K562 (cell line): ENCODE measurements around the gene TMEM63C. TPM values are rescaled to one million over a fixed set of nuclear protein-coding genes. Genes with fewer than 3 reads are reported as not detected.
A peak's percentile ranks its signal among the peaks of the same experiment; 100 is the strongest.

ENCODE experiments used
- ATAC-seq: fragments of 200-7000 bp; cut with Tn5 transposase; 3 replicates; pipeline ENCODE4 v1.9.1; 2020; ENCODE audit warnings: moderate library complexity
- BruUV-seq: library from RNA; stranded (reverse); fragments of 400-500 nt; replicated peaks from 2 replicates; lab custom pipeline; 2021; lab: Mats Ljungman, UMichigan
- CTCF ChIA-PET: fragments of 300-600 bp; formaldehyde crosslinking; extraction: SDS; loops from one replicate; lab custom pipeline; 2021; ENCODE audit warnings: low intra/inter-chr PET ratio; lab: Yijun Ruan, JAX
- POLR2A ChIA-PET: fragments of 300-600, 350-650 bp; sonication (Branson Sonifier 250); formaldehyde crosslinking; extraction: SDS; loops from one replicate; lab custom pipeline; 2021; ENCODE audit warnings: antibody characterized with exemption, inconsistent platforms; lab: Yijun Ruan, JAX
- DNase-seq, 4 experiments: peaks; one replicate each; pipeline versions ENCODE4 v3.0.0 to v3.0.0-alpha.2; 2011 to 2018; ENCODE audit warnings: low spot score in 3 of 4, mixed read lengths in 3 of 4; ENCODE audit errors: extremely low read depth in 1 of 4
- FAIRE-seq: peaks from 2 replicates; lab custom pipeline; 2011; peaks lifted over from hg19 to GRCh38; lab: Jason Lieb, UNC
- H2AFZ ChIP-seq: 2 replicates; pipeline ENCODE4 v1.6.0; 2011; ENCODE audit warnings: low read depth, low read length, control low read depth, inconsistent platforms
- H3K27ac ChIP-seq: fragments of 200-600 bp; 3 replicates; pipeline ENCODE4 v1.8.0; 2011; ENCODE audit warnings: low read depth, mild to moderate bottlenecking, control low read depth, inconsistent platforms, low read length, moderate library complexity, mixed read lengths; ENCODE audit errors: extremely low read depth
- H3K27me3 ChIP-seq, 2 experiments: fragments of 300-600 bp in 1 of 2; 2 replicates in 1 of 2; 3 replicates in 1 of 2; pipeline versions ENCODE4 v1.6.0 to v1.8.0; 2011; ENCODE audit warnings: inconsistent platforms in 2 of 2, low read length in 2 of 2, mild to moderate bottlenecking in 1 of 2, mixed read lengths in 1 of 2, moderate library complexity in 1 of 2; ENCODE audit not compliant: control insufficient read depth in 2 of 2, insufficient read depth in 2 of 2
- H3K36me3 ChIP-seq: fragments of 300-600 bp; 3 replicates; pipeline ENCODE4 v1.8.0; 2011; ENCODE audit warnings: mild to moderate bottlenecking, low read length, inconsistent platforms; ENCODE audit not compliant: control insufficient read depth, insufficient read depth
- H3K4me1 ChIP-seq, 2 experiments: fragments of 200-600 bp in 1 of 2; replicated peaks in 1 of 2; 2 replicates in 1 of 2; 3 replicates in 1 of 2; pipeline versions ENCODE4 v1.5.1 to v1.8.0; 2011; ENCODE audit warnings: inconsistent platforms in 2 of 2, low read length in 2 of 2, mild to moderate bottlenecking in 1 of 2, mixed read lengths in 1 of 2, moderate library complexity in 1 of 2; ENCODE audit not compliant: control insufficient read depth in 2 of 2, insufficient read depth in 2 of 2
- H3K4me2 ChIP-seq: 2 replicates; pipeline ENCODE4 v1.6.1; 2011; ENCODE audit warnings: low read length, control low read depth, inconsistent platforms, mixed read lengths; ENCODE audit not compliant: insufficient read depth
- H3K4me3 ChIP-seq: fragments of 200-600 bp; sonication (generic), shearing (Covaris generic); 2 replicates; pipeline ENCODE4 v1.5.1; 2016; ENCODE audit warnings: control low read depth, inconsistent platforms
- H3K79me2 ChIP-seq: fragments of 200-600 bp; 3 replicates; pipeline ENCODE4 v1.8.0; 2011; ENCODE audit warnings: low read length, inconsistent platforms; ENCODE audit not compliant: control insufficient read depth, insufficient read depth
- H3K9ac ChIP-seq, 2 experiments: 2 replicates each; pipeline versions ENCODE4 v1.6.0 to v1.6.1; 2011; ENCODE audit warnings: low read depth in 2 of 2, low read length in 2 of 2, control low read depth in 1 of 2, inconsistent platforms in 1 of 2, mild to moderate bottlenecking in 1 of 2, mixed read lengths in 1 of 2; ENCODE audit not compliant: insufficient read depth in 1 of 2
- H3K9me1 ChIP-seq: one replicate; pipeline ENCODE4 v1.6.0; 2011; ENCODE audit warnings: inconsistent platforms, mild to moderate bottlenecking, low read length, moderate library complexity; ENCODE audit not compliant: control insufficient read depth, insufficient read depth
- H3K9me3 ChIP-seq: replicated peaks from 2 replicates; pipeline ENCODE4 v1.5.1; 2011; ENCODE audit warnings: low read depth, low read length, inconsistent platforms; ENCODE audit not compliant: control insufficient read depth, insufficient read depth
- H4K20me1 ChIP-seq: replicated peaks from 2 replicates; pipeline ENCODE4 v1.6.1; 2011; ENCODE audit warnings: low read length, inconsistent platforms, mixed read lengths; ENCODE audit not compliant: control insufficient read depth, insufficient read depth
- L3MBTL2 ChIP-seq: fragments of 450-650 bp; IDR thresholded peaks from 2 replicates; pipeline ENCODE4 v1.6.1; 2016; ENCODE audit warnings: mild to moderate bottlenecking, moderate library complexity
- MTF1 ChIP-seq: fragments of 250-450 bp; sonication (Bioruptor Pico); IDR thresholded peaks from 2 replicates; pipeline ENCODE4 v1.9.0; 2021; ENCODE audit warnings: moderate library complexity, mild to moderate bottlenecking, inconsistent platforms, borderline replicate concordance
- SAFB ChIP-seq: fragments of 200-400 bp; formaldehyde crosslinking; IDR thresholded peaks from 2 replicates; pipeline ENCODE4 v1.6.1; 2017; ENCODE audit warnings: low read depth, low read length, borderline replicate concordance
- TRIM28 ChIP-seq: fragments of 450-650 bp; IDR thresholded peaks from 2 replicates; pipeline ENCODE4 v1.6.1; 2017
- ZFPM2 ChIP-seq: fragments of 250-450 bp; sonication (Bioruptor Pico); IDR thresholded peaks from 2 replicates; pipeline ENCODE4 v1.5.1; 2022; ENCODE audit warnings: mild to moderate bottlenecking
- WGBS: fragments of 100-300 bp; shearing (Covaris generic); methylation state at CpG from one replicate; pipeline ENCODE4 v1.1.6; 2016; ENCODE audit warnings: low coverage, mixed read lengths; ENCODE audit not compliant: insufficient coverage; ENCODE audit errors: missing lambda C conversion rate; 5-methylcytosine and 5-hydroxymethylcytosine counted together
- in situ Hi-C: fragments of 300-500 bp; cut with MboI; formaldehyde crosslinking; loops from 4 replicates; pipeline ENCODE4 v1.15.0; 2018; ENCODE audit warnings: inconsistent platforms, mixed read lengths
- intact Hi-C: fragments of 100-400 bp; cut with micrococcal nuclease; formaldehyde crosslinking; loops from 2 replicates; pipeline ENCODE4 v1.14.2; 2022
- polyA plus RNA-seq, 8 experiments: library from polyadenylated mRNA; depleted of rRNA in 4 of 8; stranded (reverse) in 5 of 8; unstranded in 3 of 8; fragments of >200 nt; fragmentation: Nextera tagmentation in 2 of 8; fragmentation: Illumina TruSeq in 1 of 8; extraction: Ambion mirVana in 2 of 8; extraction: Trizol in 1 of 8; gene quantifications; 2 replicates each; pipeline versions ENCODE4 v1.2.1 to v1.2.3, GENCODE V29; 2011 to 2014; ENCODE audit warnings: inconsistent platforms in 1 of 8, missing spikeins in 1 of 8
- total RNA-seq, 7 experiments: library from RNA; depleted of rRNA in 6 of 7; stranded (reverse); fragments of >200 nt in 6 of 7; fragmentation: Illumina TruSeq in 2 of 7; extraction: Trizol in 2 of 7; gene quantifications; 2 replicates each; pipeline versions ENCODE4 v1.2.1 to v1.2.3, GENCODE V29; 2011 to 2021; ENCODE audit warnings: low replicate concordance in 1 of 7
- TF ChIP-seq, protein P1 (sequence below): fragments of 250-450 bp; sonication (Bioruptor Pico); IDR thresholded peaks from 2 replicates; pipeline ENCODE4 v1.5.0; 2021; ENCODE audit warnings: mild to moderate bottlenecking, borderline replicate concordance
- TF ChIP-seq, protein P2 (sequence below), 2 experiments: fragments of 450-650 bp in 1 of 2; IDR thresholded peaks; 2 replicates each; pipeline ENCODE4 v1.6.1; 2011 to 2017; ENCODE audit warnings: low read depth in 2 of 2, antibody characterized with exemption in 1 of 2, borderline replicate concordance in 1 of 2, low read length in 1 of 2, mild to moderate bottlenecking in 1 of 2, mixed read lengths in 1 of 2; ENCODE audit not compliant: control insufficient read depth in 1 of 2
- TF ChIP-seq, protein P3 (sequence below): sonication (generic); IDR thresholded peaks from 2 replicates; pipeline ENCODE4 v1.6.1; 2016

The TMEM63C gene
- total and polyA plus RNA-seq, 9 of the 15 experiments (the other 6 are each of a cell fraction or from before 2014, with no cell fraction given): 0.07 TPM; not detected in 8

DNA sequence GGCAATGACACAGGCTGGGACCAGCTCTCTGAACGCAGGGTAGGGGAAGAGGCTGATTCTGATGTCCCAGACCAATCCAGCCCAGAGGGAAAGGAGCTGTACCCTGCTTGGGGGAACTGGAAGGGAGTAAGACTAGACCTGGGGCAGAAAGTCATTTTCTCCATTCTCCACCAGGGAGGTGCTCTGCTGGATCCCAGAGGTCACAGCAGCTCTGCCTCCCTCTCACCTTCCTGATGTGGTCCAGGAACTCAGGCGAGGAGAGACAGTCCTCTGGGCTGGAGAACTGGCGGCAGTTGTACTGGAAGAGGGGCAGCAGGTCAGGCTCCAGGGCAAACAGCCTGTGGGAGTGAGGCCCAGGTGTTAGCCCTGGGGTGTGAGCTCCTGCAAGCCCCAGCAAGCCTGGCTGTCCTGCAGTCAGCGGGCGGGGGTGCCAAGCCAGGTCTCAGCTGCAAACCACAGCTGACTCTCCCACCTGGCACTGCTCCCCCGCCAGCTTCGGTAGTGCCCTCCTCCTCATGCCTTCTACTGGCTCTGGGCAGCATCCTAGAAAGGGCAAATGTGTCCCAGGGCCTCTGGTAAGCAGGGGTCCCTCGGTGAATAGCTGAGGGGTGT is 87.5 kb downstream of the TMEM63C start:
- no peak for DNase-seq
- H2AFZ ChIP-seq: no peak overlapping the region
- H3K9ac ChIP-seq: no peak overlapping the region
- no peaks in the 10 kb centered on the region for H3K9me1 ChIP-seq
- in situ Hi-C loops: no loop called here
- ChIA-PET CTCF (no interaction called here), POLR2A (interaction anchor here (0.8 to 1.3 kb wide), 3 partner anchors 10 to 133 kb away, joined by 3 read pairs; no protein-coding TSS in a partner anchor)
- intact Hi-C loops: no loop called here
- no peak for FAIRE-seq
- 0% methylated on average over 3 of the region's 8 CpGs for WGBS
- TF ChIP-seq SAFB: no peak
- TF ChIP-seq, protein P1, sequence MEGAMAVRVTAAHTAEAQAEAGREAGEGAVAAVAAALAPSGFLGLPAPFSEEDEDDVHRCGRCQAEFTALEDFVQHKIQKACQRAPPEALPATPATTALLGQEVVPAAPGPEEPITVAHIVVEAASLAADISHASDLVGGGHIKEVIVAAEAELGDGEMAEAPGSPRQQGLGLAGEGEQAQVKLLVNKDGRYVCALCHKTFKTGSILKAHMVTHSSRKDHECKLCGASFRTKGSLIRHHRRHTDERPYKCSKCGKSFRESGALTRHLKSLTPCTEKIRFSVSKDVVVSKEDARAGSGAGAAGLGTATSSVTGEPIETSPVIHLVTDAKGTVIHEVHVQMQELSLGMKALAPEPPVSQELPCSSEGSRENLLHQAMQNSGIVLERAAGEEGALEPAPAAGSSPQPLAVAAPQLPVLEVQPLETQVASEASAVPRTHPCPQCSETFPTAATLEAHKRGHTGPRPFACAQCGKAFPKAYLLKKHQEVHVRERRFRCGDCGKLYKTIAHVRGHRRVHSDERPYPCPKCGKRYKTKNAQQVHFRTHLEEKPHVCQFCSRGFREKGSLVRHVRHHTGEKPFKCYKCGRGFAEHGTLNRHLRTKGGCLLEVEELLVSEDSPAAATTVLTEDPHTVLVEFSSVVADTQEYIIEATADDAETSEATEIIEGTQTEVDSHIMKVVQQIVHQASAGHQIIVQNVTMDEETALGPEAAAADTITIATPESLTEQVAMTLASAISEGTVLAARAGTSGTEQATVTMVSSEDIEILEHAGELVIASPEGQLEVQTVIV: no peak
- no peak for TF ChIP-seq L3MBTL2
- no peak for TF ChIP-seq ZFPM2 (CRISPR knock-in tag)
- no peak for TF ChIP-seq MTF1
- TF ChIP-seq TRIM28: no peak
- TF ChIP-seq, protein P2, sequence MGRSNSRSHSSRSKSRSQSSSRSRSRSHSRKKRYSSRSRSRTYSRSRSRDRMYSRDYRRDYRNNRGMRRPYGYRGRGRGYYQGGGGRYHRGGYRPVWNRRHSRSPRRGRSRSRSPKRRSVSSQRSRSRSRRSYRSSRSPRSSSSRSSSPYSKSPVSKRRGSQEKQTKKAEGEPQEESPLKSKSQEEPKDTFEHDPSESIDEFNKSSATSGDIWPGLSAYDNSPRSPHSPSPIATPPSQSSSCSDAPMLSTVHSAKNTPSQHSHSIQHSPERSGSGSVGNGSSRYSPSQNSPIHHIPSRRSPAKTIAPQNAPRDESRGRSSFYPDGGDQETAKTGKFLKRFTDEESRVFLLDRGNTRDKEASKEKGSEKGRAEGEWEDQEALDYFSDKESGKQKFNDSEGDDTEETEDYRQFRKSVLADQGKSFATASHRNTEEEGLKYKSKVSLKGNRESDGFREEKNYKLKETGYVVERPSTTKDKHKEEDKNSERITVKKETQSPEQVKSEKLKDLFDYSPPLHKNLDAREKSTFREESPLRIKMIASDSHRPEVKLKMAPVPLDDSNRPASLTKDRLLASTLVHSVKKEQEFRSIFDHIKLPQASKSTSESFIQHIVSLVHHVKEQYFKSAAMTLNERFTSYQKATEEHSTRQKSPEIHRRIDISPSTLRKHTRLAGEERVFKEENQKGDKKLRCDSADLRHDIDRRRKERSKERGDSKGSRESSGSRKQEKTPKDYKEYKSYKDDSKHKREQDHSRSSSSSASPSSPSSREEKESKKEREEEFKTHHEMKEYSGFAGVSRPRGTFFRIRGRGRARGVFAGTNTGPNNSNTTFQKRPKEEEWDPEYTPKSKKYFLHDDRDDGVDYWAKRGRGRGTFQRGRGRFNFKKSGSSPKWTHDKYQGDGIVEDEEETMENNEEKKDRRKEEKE (IDR thresholded peaks at IDR 0.05; ENCODE audit: borderline replicate concordance in 1 of 2, control insufficient read depth in 1 of 2, low read depth in 2 of 2, low read length in 1 of 2): no peak
- TF ChIP-seq, protein P3, sequence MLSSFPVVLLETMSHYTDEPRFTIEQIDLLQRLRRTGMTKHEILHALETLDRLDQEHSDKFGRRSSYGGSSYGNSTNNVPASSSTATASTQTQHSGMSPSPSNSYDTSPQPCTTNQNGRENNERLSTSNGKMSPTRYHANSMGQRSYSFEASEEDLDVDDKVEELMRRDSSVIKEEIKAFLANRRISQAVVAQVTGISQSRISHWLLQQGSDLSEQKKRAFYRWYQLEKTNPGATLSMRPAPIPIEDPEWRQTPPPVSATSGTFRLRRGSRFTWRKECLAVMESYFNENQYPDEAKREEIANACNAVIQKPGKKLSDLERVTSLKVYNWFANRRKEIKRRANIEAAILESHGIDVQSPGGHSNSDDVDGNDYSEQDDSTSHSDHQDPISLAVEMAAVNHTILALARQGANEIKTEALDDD: no peak
- no peak overlapping the region for H3K4me3 ChIP-seq
- H3K27me3 ChIP-seq: peaks cover 0 to 43% of the 10 kb centered on the region in 2 experiments; a peak in 3 of 5 replicates
- H4K20me1 ChIP-seq: no peaks in the 10 kb centered on the region
- no peak overlapping the region for H3K27ac ChIP-seq
- peaks cover 0 to 14% of the 10 kb centered on the region in 2 experiments; a peak in 2 of 5 replicates for H3K4me1 ChIP-seq
- H3K9me3 ChIP-seq: no peaks in the 10 kb centered on the region
- H3K4me2 ChIP-seq: no peak overlapping the region
- H3K79me2 ChIP-seq: no peaks in the 10 kb centered on the region
- BruUV-seq: no TSS peak
- no peaks in the 10 kb centered on the region for H3K36me3 ChIP-seq
- ATAC-seq: peak; percentile 50
